Transverse colon (tissue), 4 donors: ENCODE data around the gene NCOA4.
"Not testable (repeated sequence)": the region's sequence is repeated elsewhere in the genome, so short reads cannot be mapped to it uniquely, and the experiment has no call there.

ENCODE experiments used
- CTCF ChIP-seq, 5 experiments: fragments of 200-600 bp in 3 of 5; fragments of 450-650 bp in 2 of 5; sonication (generic) in 3 of 5; IDR thresholded peaks; 1 replicate in 2 of 5; 2 replicates in 3 of 5; pipeline ENCODE4 v1.5.1; 2016 to 2017; ENCODE audit warnings: antibody characterized with exemption in 5 of 5, inconsistent platforms in 3 of 5, mild to moderate bottlenecking in 2 of 5, moderate library complexity in 1 of 5
- POLR2AphosphoS5 ChIP-seq, 3 donors: sonication (generic); formaldehyde crosslinking; IDR thresholded peaks; one replicate each; pipeline ENCODE4 v1.6.1; 2016; ENCODE audit warnings: antibody characterized with exemption in 3 of 3

DNA sequence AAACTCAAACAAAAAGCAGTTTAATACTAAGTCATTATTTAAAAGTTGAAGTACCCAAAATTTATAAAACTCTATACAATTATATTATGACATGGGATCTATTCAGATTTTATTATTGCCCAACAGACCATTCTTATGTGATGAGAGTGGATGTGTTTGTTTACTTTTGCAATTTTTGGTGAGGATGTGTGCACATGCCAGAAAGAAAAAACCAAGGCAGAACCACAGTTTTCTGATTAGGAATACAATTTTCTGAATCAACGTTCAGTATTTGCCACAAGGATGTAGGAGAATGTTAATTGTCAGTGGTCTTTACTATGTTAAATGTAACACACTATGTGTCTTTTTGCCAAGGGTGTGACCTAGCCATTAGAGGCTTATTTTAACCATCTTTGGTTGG lies 49.1 kb downstream of the NCOA4 start:
- not testable (repeated sequence) for TF ChIP-seq POLR2AphosphoS5, CTCF (IDR thresholded peaks at IDR 0.05)
